ENCODE measurements around the gene GAS6.
"Not testable (repeated sequence)": the region's sequence is repeated elsewhere in the genome, so short reads cannot be mapped to it uniquely, and the experiment has no call there.

GAS6 gene

GRCh38 chr13:113796964-113797676, 66.8 kb downstream of the GAS6 start:
- no peaks in the 10 kb centered on the region for H3K4me1 ChIP-seq (ENCODE audit: control insufficient read depth, insufficient read depth, low read length)
- no peak overlapping the region for H3K9ac ChIP-seq (ENCODE audit: low read length)
- no peaks in the 10 kb centered on the region for H3K36me3 ChIP-seq (ENCODE audit: control insufficient read depth, insufficient read depth, low read length)
- H3K27me3 ChIP-seq (ENCODE audit: control insufficient read depth, insufficient read depth, low read length): no peaks in the 10 kb centered on the region
- no peak overlapping the region for H3K4me3 ChIP-seq (ENCODE audit: low read length)
- H3K27ac ChIP-seq (ENCODE audit: low read depth, low read length): no peak overlapping the region

GRCh38 chr13:113796211-113796963, 67.5 kb downstream of the GAS6 start:
- no peak overlapping the region for H3K27ac ChIP-seq (ENCODE audit: low read depth, low read length)
- H3K4me1 ChIP-seq (ENCODE audit: control insufficient read depth, insufficient read depth, low read length): no peaks in the 10 kb centered on the region

GRCh38 chr13:113795362-113795761, 68.5 kb downstream of the GAS6 start:
- H3K27me3 ChIP-seq (ENCODE audit: control insufficient read depth, insufficient read depth, low read length); H3K4me1 ChIP-seq (ENCODE audit: control insufficient read depth, insufficient read depth, low read length); H3K27ac ChIP-seq (ENCODE audit: low read depth, low read length); H3K4me3 ChIP-seq (ENCODE audit: low read length); H3K9ac ChIP-seq (ENCODE audit: low read length); H3K36me3 ChIP-seq (ENCODE audit: control insufficient read depth, insufficient read depth, low read length): not testable (repeated sequence)

More at GRCh38 chr13:113796211-113796963, 67.5 kb downstream of the GAS6 start:
- Histone ChIP-seq H3K27me3 (ENCODE audit: control insufficient read depth, insufficient read depth, low read length) (no peaks in the 10 kb centered on the region), H3K4me3 (ENCODE audit: low read length) (no peak overlapping the region), H3K36me3 (ENCODE audit: control insufficient read depth, insufficient read depth, low read length) (no peaks in the 10 kb centered on the region), H3K9ac (ENCODE audit: low read length) (no peak overlapping the region)

DNA sequence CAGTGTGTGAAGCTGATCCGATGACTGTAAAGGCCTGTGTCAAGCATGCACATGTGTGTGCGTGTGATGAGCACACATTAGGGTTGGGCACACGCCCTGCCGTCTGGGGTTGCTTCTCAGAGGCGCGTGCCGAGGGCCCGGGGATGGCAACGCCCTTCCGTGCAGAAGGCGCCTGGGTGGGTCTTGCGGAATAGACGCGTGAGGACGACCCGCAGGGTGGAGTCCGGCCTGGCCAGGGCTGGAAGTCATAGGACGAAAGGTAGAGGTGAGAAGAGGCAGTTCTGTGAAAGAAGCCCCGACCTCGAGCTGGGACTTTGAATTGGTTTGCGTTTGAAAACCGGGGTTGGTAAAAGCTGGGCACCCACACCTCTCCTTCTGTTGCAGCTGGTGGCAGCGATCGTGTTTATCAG, 69.1 kb downstream of the GAS6 start:
- Histone ChIP-seq H3K4me3 (ENCODE audit: low read length) (no peak overlapping the region), H3K27me3 (ENCODE audit: control insufficient read depth, insufficient read depth, low read length) (no peaks in the 10 kb centered on the region), H3K27ac (ENCODE audit: low read depth, low read length) (no peak overlapping the region), H3K9ac (ENCODE audit: low read length) (no peak overlapping the region), H3K4me1 (ENCODE audit: control insufficient read depth, insufficient read depth, low read length) (no peaks in the 10 kb centered on the region), H3K36me3 (ENCODE audit: control insufficient read depth, insufficient read depth, low read length) (no peaks in the 10 kb centered on the region)

- no peak overlapping the region for H3K27ac ChIP-seq (ENCODE audit: low read depth, low read length)
- H3K4me1 ChIP-seq (ENCODE audit: control insufficient read depth, insufficient read depth, low read length): no peaks in the 10 kb centered on the region
- no peak overlapping the region for H3K4me3 ChIP-seq (ENCODE audit: low read length)
- no peaks in the 10 kb centered on the region for H3K27me3 ChIP-seq (ENCODE audit: control insufficient read depth, insufficient read depth, low read length)
- no peak overlapping the region for H3K9ac ChIP-seq (ENCODE audit: low read length)
- H3K36me3 ChIP-seq (ENCODE audit: control insufficient read depth, insufficient read depth, low read length): no peaks in the 10 kb centered on the region
Observed at GRCh38 chr13:113794086-113794485, 69.8 kb downstream of the GAS6 start.

DNA sequence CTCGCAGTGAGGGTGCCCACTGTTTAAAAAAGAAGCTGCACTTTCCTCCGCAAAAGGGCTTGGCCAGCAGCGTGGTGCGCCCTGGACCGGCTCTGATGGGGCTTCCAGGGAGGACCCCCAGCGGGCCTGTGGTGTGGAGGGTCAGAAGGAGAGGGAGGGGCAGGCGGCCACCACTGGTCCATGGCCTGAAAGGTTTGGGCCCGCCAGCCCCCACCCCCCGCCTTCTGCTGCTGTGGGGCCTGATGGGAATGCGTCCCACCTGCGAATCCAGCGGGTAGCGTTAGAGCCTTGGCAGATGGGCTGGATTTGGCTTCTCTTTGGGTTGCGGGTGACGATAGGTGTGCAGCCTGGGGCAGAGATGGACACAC, 70.2 kb downstream of the GAS6 start:
- Histone ChIP-seq H3K36me3 (ENCODE audit: control insufficient read depth, insufficient read depth, low read length) (no peaks in the 10 kb centered on the region), H3K27ac (ENCODE audit: low read depth, low read length) (no peak overlapping the region), H3K9ac (ENCODE audit: low read length) (no peak overlapping the region), H3K27me3 (ENCODE audit: control insufficient read depth, insufficient read depth, low read length) (no peaks in the 10 kb centered on the region), H3K4me1 (ENCODE audit: control insufficient read depth, insufficient read depth, low read length) (no peaks in the 10 kb centered on the region), H3K4me3 (ENCODE audit: low read length) (no peak overlapping the region)

DNA sequence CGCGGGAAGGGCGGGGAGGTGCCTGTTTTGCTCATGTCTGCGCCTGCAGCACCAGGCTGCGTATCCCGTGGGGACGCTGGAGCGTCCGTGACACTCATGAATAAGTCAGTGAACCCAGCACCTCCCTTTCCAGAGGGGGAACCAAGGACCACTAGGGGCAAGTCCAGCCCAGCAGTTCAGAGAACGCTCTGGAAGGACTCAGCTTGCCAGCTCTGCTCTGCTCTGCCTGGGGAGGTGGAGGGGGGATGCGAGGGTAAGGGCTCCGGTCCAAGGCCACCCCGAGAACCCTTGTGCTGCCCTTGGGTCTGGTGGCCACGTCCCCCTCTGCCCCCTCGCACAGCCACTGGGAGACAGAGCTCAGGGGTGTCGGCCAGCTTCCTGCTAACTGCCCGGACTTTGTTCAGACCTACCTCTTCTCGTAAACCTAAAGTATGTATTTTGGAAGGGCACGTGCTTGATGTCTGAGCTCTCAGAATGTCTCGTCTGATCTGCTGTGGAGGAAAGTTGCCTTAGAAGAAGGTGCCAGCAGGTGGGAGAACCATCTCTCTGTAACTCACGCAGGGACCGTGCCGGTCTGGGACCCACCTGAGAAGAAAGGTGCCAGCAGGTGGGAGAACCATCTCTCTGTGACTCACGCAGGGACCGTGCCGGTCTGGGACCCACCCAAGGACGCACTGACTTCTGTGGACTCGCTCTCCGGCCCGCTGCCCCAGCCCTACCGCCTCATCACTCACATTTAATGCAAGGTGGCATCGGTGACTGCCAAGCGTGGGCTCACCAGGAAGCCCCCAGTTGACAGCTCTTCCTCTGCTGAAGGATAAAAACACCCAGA, 70.8 kb downstream of the GAS6 start:
- Histone ChIP-seq H3K4me3 (ENCODE audit: low read length) (no peak overlapping the region), H3K9ac (ENCODE audit: low read length) (no peak overlapping the region), H3K27ac (ENCODE audit: low read depth, low read length) (no peak overlapping the region), H3K36me3 (ENCODE audit: control insufficient read depth, insufficient read depth, low read length) (no peaks in the 10 kb centered on the region), H3K27me3 (ENCODE audit: control insufficient read depth, insufficient read depth, low read length) (no peaks in the 10 kb centered on the region), H3K4me1 (ENCODE audit: control insufficient read depth, insufficient read depth, low read length) (no peaks in the 10 kb centered on the region)

DNA sequence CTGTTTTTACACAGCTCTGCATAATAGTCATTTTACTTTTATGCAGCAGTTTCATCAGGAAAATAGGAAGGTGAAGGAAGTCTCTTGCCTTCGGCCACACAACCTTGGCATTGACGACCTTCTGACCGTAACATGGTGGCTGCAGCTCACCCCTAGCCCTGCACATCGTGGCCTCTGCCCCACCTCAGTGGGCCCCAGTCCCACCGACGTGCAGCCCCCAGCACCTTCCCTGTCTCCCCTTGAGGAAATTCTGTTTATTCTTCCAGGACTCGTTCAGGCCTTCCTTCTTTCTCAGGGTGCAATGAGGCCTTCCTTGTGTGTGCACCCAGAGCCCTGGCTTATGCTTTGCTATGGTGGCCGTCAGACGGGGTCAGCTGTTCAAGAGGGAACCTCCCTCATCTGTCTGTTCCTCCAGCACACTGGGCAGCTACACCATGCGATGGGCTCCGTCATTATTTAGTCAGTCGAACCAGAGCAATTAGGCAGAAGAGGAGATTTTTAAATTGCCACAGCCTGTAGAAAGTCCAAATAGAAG, 71.6 kb downstream of the GAS6 start:
- Histone ChIP-seq H3K4me3 (ENCODE audit: low read length) (no peak overlapping the region), H3K27ac (ENCODE audit: low read depth, low read length) (no peak overlapping the region), H3K36me3 (ENCODE audit: control insufficient read depth, insufficient read depth, low read length) (no peaks in the 10 kb centered on the region), H3K4me1 (ENCODE audit: control insufficient read depth, insufficient read depth, low read length) (no peaks in the 10 kb centered on the region), H3K27me3 (ENCODE audit: control insufficient read depth, insufficient read depth, low read length) (no peaks in the 10 kb centered on the region), H3K9ac (ENCODE audit: low read length) (no peak overlapping the region)

- Histone ChIP-seq H3K27ac (ENCODE audit: low read depth, low read length) (no peak overlapping the region), H3K4me1 (ENCODE audit: control insufficient read depth, insufficient read depth, low read length) (no peaks in the 10 kb centered on the region), H3K4me3 (ENCODE audit: low read length) (no peak overlapping the region), H3K9ac (ENCODE audit: low read length) (no peak overlapping the region), H3K27me3 (ENCODE audit: control insufficient read depth, insufficient read depth, low read length) (no peaks in the 10 kb centered on the region), H3K36me3 (ENCODE audit: control insufficient read depth, insufficient read depth, low read length) (no peaks in the 10 kb centered on the region)
Observed at GRCh38 chr13:113791761-113792160, 72.1 kb downstream of the GAS6 start.

DNA sequence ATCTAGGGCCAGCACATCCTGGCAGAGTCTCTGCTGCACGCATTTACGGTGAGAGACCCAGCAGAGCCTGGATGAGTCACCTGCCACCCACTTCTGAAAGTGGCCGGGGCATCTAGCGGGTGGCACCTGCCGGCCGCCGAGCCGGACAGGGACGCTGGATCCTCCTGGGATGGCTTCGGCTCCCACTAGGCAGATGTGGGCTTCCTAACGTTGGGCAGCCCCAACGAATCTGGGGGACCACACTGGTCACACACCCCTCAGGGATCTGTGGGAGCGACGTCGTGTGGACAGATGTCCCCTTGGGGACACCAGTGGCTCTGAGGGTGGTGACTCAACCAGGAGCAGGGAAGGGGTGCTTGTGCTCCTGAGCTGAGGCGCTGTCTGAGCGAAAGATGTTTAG, 72.7 kb downstream of the GAS6 start:
- Histone ChIP-seq H3K27me3 (ENCODE audit: control insufficient read depth, insufficient read depth, low read length) (no peaks in the 10 kb centered on the region), H3K27ac (ENCODE audit: low read depth, low read length) (no peak overlapping the region), H3K36me3 (ENCODE audit: control insufficient read depth, insufficient read depth, low read length) (no peaks in the 10 kb centered on the region), H3K4me1 (ENCODE audit: control insufficient read depth, insufficient read depth, low read length) (no peaks in the 10 kb centered on the region), H3K4me3 (ENCODE audit: low read length) (no peak overlapping the region), H3K9ac (ENCODE audit: low read length) (no peak overlapping the region)

DNA sequence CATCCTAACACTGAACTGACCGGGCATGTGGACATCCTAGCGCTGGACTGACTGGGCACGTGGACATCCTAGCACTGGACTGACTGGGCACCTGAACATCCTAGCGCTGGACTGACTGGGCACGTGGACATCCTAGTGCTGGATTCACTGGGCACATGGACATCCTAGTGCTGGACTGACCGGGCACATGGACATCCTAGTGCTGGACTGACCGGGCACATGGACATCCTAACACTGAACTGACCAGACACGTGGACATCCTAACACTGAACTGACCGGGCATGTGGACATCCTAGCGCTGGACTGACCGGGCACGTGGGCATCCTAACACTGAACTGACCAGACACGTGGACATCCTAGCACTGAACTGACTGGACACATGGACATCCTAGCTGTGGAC, 73.9 kb downstream of the GAS6 start:
- not testable (repeated sequence) for H3K9ac ChIP-seq (ENCODE audit: low read length); H3K4me3 ChIP-seq (ENCODE audit: low read length); H3K27ac ChIP-seq (ENCODE audit: low read depth, low read length); H3K4me1 ChIP-seq (ENCODE audit: control insufficient read depth, insufficient read depth, low read length); H3K27me3 ChIP-seq (ENCODE audit: control insufficient read depth, insufficient read depth, low read length); H3K36me3 ChIP-seq (ENCODE audit: control insufficient read depth, insufficient read depth, low read length)

DNA sequence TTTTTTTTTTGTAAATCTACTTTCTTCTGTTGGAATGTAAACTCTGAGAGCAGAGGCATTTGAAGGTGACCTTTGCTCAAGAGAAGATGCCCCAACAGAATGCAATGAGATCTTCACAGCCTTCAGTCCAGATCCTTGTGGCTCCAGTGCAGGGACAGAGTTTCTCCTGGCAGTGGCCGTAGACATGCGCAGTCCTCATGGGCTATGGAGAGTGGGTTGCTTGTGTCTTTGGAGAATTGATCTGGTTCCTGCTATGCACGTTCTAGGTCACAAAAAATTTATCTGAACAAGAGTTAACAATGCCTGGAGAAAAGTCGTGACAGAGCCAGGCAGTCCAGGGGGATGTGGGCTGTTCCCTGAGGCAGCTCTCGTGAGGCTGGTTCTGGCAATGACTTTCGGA, 74.7 kb downstream of the GAS6 start:
- H3K9ac ChIP-seq (ENCODE audit: low read length): no peak overlapping the region
- no peak overlapping the region for H3K4me3 ChIP-seq (ENCODE audit: low read length)
- H3K27ac ChIP-seq (ENCODE audit: low read depth, low read length): no peak overlapping the region
- no peaks in the 10 kb centered on the region for H3K36me3 ChIP-seq (ENCODE audit: control insufficient read depth, insufficient read depth, low read length)
- no peaks in the 10 kb centered on the region for H3K4me1 ChIP-seq (ENCODE audit: control insufficient read depth, insufficient read depth, low read length)
- peaks cover 3% of the 10 kb centered on the region for H3K27me3 ChIP-seq (ENCODE audit: control insufficient read depth, insufficient read depth, low read length)

Data from rectal smooth muscle tissue (tissue), 1 donor.